Measurements from ENCODE around the gene HELZ. TPM values are rescaled to one million over a fixed set of nuclear protein-coding genes. Genes with fewer than 3 reads are reported as not detected.

The HELZ gene
- total and polyA plus RNA-seq, 2 of the 8 experiments (the other 6 are each of a cell fraction or from before 2014, with no cell fraction given), result 10.0 to 48.7 TPM

- Histone ChIP-seq H2BK5ac (ENCODE audit: low read depth, low read length) (no peak overlapping the region), H2AK5ac (ENCODE audit: low read depth, low read length) (no peak overlapping the region), H3K4me3 (ENCODE audit: extremely low read depth in 1 of 4, insufficient read depth in 2 of 4, low read depth in 3 of 4, low read length in 4 of 4) (no peak overlapping the region), H3K27me3 (replicated peaks in 1 of 4; ENCODE audit: control insufficient read depth in 3 of 4, extremely low read depth in 1 of 4, insufficient read depth in 3 of 4, low read length in 3 of 4) (no peaks in the 10 kb centered on the region), H3K36me3 (ENCODE audit: control insufficient read depth in 2 of 4, insufficient read depth in 4 of 4, low read length in 3 of 4) (peaks cover 2 to 21% (median 3%) of the 10 kb centered on the region in 4 experiments; a peak in 3 of 8 replicates), H3K14ac (ENCODE audit: insufficient read length) (no peak overlapping the region), H2AFZ (ENCODE audit: low read length) (no peak overlapping the region), H3K79me2 (ENCODE audit: control insufficient read depth in 1 of 2, insufficient read depth in 2 of 2, low read length in 2 of 2) (no peaks in the 10 kb centered on the region), H3K4me1 (replicated peaks in 1 of 4; ENCODE audit: control insufficient read depth in 3 of 4, insufficient read depth in 4 of 4, low read length in 3 of 4) (no peaks in the 10 kb centered on the region), H3K9ac (replicated peaks in 1 of 4; ENCODE audit: extremely low read depth in 1 of 4, low read depth in 3 of 4, low read length in 3 of 4) (no peak overlapping the region), H3K27ac (ENCODE audit: low read depth, low read length) (no peak overlapping the region), H3K79me1 (ENCODE audit: low read depth, low read length) (no peaks in the 10 kb centered on the region), H2BK120ac (replicated peaks; ENCODE audit: low read depth, low read length) (no peak overlapping the region), H4K20me1 (replicated peaks in 1 of 2; ENCODE audit: control insufficient read depth in 1 of 2, insufficient read depth in 2 of 2, low read length in 2 of 2) (no peaks in the 10 kb centered on the region), H3K18ac (ENCODE audit: extremely low read depth, low read length) (no peak overlapping the region), H4K91ac (replicated peaks; ENCODE audit: insufficient read length, low read length) (no peak overlapping the region), H2BK20ac (ENCODE audit: low read length) (no peak overlapping the region), H3K23ac (ENCODE audit: insufficient read length) (no peak overlapping the region), H3K56ac (replicated peaks; ENCODE audit: insufficient read length, low read depth, low read length) (no peak overlapping the region), H2BK12ac (ENCODE audit: low read depth, low read length) (no peak overlapping the region), H4K8ac (ENCODE audit: extremely low read depth, insufficient read depth, low read length) (no peak overlapping the region), H2BK15ac (ENCODE audit: low read length) (no peak overlapping the region), H3K9me3 (ENCODE audit: insufficient read depth in 2 of 2, low read depth in 1 of 2, low read length in 1 of 2) (no peaks in the 10 kb centered on the region), H3K23me2 (ENCODE audit: low read depth, low read length) (peaks cover 3% of the 10 kb centered on the region; the same call in 1 of the 2 replicates), H4K5ac (ENCODE audit: insufficient read length, low read depth, low read length) (no peak overlapping the region), H3K4me2 (ENCODE audit: insufficient read depth in 1 of 2, low read depth in 2 of 2, low read length in 2 of 2) (no peak overlapping the region), H3K4ac (replicated peaks; ENCODE audit: insufficient read length, low read depth, low read length) (no peak overlapping the region)
- WGBS, 2 experiments (ENCODE audit: extremely low coverage in 1 of 2, insufficient coverage in 1 of 2, insufficient read length in 1 of 2, insufficient replicate concordance in 2 of 2, low coverage in 1 of 2, low lambda C conversion rate in 2 of 2, missing lambda C conversion rate in 1 of 2), result 88% methylated on average over 3 of the region's 3 CpGs; no CpG with 5 or more reads in 1 of the 2 experiments
- no peak for DNase-seq (ENCODE audit: low read depth in 1 of 2, low spot score in 2 of 2)
- no peak for TF ChIP-seq CBX5 (IDR thresholded peaks at IDR 0.05; ENCODE audit: low read depth, low read length)
- no peak for TF ChIP-seq BCL11A (IDR thresholded peaks at IDR 0.05; ENCODE audit: low read depth in 2 of 2, low read length in 2 of 2)
- no peak for TF ChIP-seq ASH2L (IDR thresholded peaks at IDR 0.05; ENCODE audit: low read length)
- TF ChIP-seq HDAC6 (IDR thresholded peaks at IDR 0.05; ENCODE audit: low read depth, low read length), result no peak
- TF ChIP-seq SUZ12 (IDR thresholded peaks at IDR 0.05; ENCODE audit: low read length), result no peak
- no peak for TF ChIP-seq JUN (IDR thresholded peaks at IDR 0.05; ENCODE audit: low read depth, low read length)
- no peak for TF ChIP-seq RXRA (IDR thresholded peaks at IDR 0.05; ENCODE audit: insufficient read depth, low read depth, low read length)
- TF ChIP-seq ATF2 (IDR thresholded peaks at IDR 0.05; ENCODE audit: low read length), result no peak
- no peak for TF ChIP-seq EGR1 (IDR thresholded peaks at IDR 0.05; ENCODE audit: borderline replicate concordance, low read depth, low read length)
- TF ChIP-seq GABPA (IDR thresholded peaks at IDR 0.05; ENCODE audit: borderline replicate concordance, insufficient read depth, low read length), result no peak
- no peak for TF ChIP-seq USF2 (IDR thresholded peaks at IDR 0.05; ENCODE audit: low read length)
- TF ChIP-seq POLR2AphosphoS5 (IDR thresholded peaks at IDR 0.05; ENCODE audit: low read depth, low read length), result no peak
- ChIA-PET POLR2A (ENCODE audit: partially characterized antibody) (no interaction called here), CTCF (ENCODE audit: partially characterized antibody) (no interaction called here)
- no peak for FAIRE-seq
These were observed 46.9 kb downstream of the HELZ start for GRCh38 chr17:67198131-67198530.
